GM12891 (cell line): Measurements from ENCODE around the gene CDH13.

Experiments
- POLR2A ChIP-seq: IDR thresholded peaks from 2 replicates; pipeline ENCODE4 v1.6.1; 2011; ENCODE audit warnings: low read depth, low read length, control low read depth
- POLR2AphosphoS5 ChIP-seq: IDR thresholded peaks from 2 replicates; pipeline ENCODE4 v1.6.1; 2011; ENCODE audit warnings: low read depth, low read length, control low read depth

DNA sequence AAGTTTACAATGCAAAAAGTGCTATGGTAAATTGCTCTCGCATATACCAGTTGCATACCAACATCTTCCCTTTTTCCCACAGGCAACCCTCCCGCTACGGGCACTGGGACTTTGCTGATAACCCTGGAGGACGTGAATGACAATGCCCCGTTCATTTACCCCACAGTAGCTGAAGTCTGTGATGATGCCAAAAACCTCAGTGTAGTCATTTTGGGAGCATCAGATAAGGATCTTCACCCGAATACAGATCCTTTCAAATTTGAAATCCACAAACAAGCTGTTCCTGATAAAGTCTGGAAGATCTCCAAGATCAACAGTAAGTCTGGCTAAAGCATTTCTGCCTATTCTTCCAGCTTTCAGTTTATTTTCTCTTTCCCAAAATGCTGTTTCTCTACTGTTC is 1153.1 kb downstream of the CDH13 start:
- TF ChIP-seq POLR2A (no peak), POLR2AphosphoS5 (no peak)
